GM12864 (cell line): ENCODE data around the gene KRT85.

ENCODE experiments used
- DNase-seq: peaks from one replicate; pipeline ENCODE4 v3.0.0-alpha.2; 2011; ENCODE audit warnings: low read depth
- H3K4me3 ChIP-seq: 2 replicates; pipeline ENCODE4 v1.5.1; 2011; ENCODE audit warnings: mild to moderate bottlenecking, low read depth, low read length, control low read depth
- CTCF ChIP-seq: IDR thresholded peaks from 2 replicates; pipeline ENCODE4 v1.5.1; 2011; ENCODE audit warnings: low read depth, mild to moderate bottlenecking, moderate library complexity, low read length, control low read depth, inconsistent platforms; ENCODE audit errors: missing control alignments

Gene KRT85

GRCh38 chr12:52358575-52359350 is 8.5 kb downstream of the KRT85 start:
- peak; percentile 45 for DNase-seq
- TF ChIP-seq CTCF = peak; percentile 33
- H3K4me3 ChIP-seq = no peak overlapping the region

- no peak for DNase-seq
- no peak overlapping the region for H3K4me3 ChIP-seq
- no peak for TF ChIP-seq CTCF
These were observed 10.3 kb downstream of the KRT85 start for GRCh38 chr12:52356762-52357580.

- no peak overlapping the region for H3K4me3 ChIP-seq
- DNase-seq = no peak
- TF ChIP-seq CTCF = no peak
These were observed 11.1 kb downstream of the KRT85 start for GRCh38 chr12:52356031-52356761.

GRCh38 chr12:52355176-52355575 is 12.1 kb downstream of the KRT85 start:
- TF ChIP-seq CTCF = no peak
- no peak for DNase-seq
- no peak overlapping the region for H3K4me3 ChIP-seq

DNA sequence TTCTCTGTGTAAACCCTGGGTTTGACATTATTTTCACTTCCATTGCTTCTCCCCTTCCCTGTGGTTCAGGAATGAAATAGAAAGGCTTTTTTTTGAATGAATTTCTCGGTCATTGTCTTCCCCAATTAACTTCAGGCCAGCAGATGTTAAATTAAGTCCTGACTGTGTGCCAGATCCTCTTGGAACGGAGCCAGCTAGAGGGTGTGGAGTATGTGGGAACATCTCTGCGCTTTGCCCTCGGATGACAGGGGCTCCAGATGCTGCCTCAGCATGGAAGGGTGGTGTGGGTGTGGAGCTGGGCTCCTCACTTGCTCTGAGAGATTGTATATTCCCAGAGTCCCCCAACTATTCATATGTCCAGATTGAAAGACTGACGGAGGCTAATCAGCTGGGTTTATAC is 13.1 kb downstream of the KRT85 start:
- H3K4me3 ChIP-seq = no peak overlapping the region
- no peak for DNase-seq
- no peak for TF ChIP-seq CTCF

- no peak for DNase-seq
- TF ChIP-seq CTCF = no peak
- no peak overlapping the region for H3K4me3 ChIP-seq
These were observed 13.5 kb downstream of the KRT85 start for GRCh38 chr12:52353766-52354165.
